Breast epithelium (tissue), 4 donors: ENCODE measurements around the gene WARS2. TPM values are rescaled to one million over a fixed set of nuclear protein-coding genes. Genes with fewer than 3 reads are reported as not detected.

Experiments
- DNase-seq, 2 donors: peaks; one replicate each; pipeline ENCODE4 v3.0.0-alpha.2; 2019; ENCODE audit warnings: low spot score in 2 of 2
- H3K27ac ChIP-seq, 2 donors: fragments of 200-600 bp; sonication (generic) in 1 of 2; one replicate each; pipeline ENCODE4 v1.5.1; 2016 to 2019; ENCODE audit warnings: mild to moderate bottlenecking in 1 of 2
- H3K27me3 ChIP-seq, 2 donors: fragments of 200-600 bp; sonication (generic) in 1 of 2; one replicate each; pipeline versions ENCODE4 v1.5.1 to v1.6.0; 2017 to 2019; ENCODE audit warnings: control low read depth in 1 of 2, mild to moderate bottlenecking in 1 of 2
- H3K36me3 ChIP-seq: fragments of 200-600 bp; one replicate; pipeline ENCODE4 v1.5.1; 2019
- H3K4me1 ChIP-seq, 2 donors: fragments of 200-600 bp; sonication (generic); one replicate each; pipeline ENCODE4 v1.5.1; 2016 to 2019; ENCODE audit warnings: control low read depth in 1 of 2
- H3K4me3 ChIP-seq, 3 donors: fragments of 200-600 bp; sonication (generic); 1 replicate in 2 of 3; 2 replicates in 1 of 3; pipeline ENCODE4 v1.5.1; 2016 to 2019; ENCODE audit warnings: mild to moderate bottlenecking in 3 of 3, moderate library complexity in 2 of 3
- H3K9me3 ChIP-seq, 2 donors: fragments of 200-600 bp; sonication (generic) in 1 of 2; one replicate each; pipeline ENCODE4 v1.5.1; 2016 to 2019; ENCODE audit warnings: control low read depth in 1 of 2
- POLR2A ChIP-seq: fragments of 450-650 bp; IDR thresholded peaks from one replicate; pipeline ENCODE4 v1.6.1; 2016; ENCODE audit warnings: antibody characterized with exemption, mild to moderate bottlenecking, moderate library complexity
- POLR2AphosphoS5 ChIP-seq, 3 donors: sonication (generic); formaldehyde crosslinking; IDR thresholded peaks; one replicate each; pipeline ENCODE4 v1.6.1; 2017; ENCODE audit warnings: antibody characterized with exemption in 3 of 3
- intact Hi-C: fragments of 100-400 bp; cut with DNase I; formaldehyde crosslinking; loops from one replicate; pipeline ENCODE4 v1.15.1; 2023; ENCODE audit warnings: low total_unique reads
- total RNA-seq, 3 donors: library from RNA; depleted of rRNA; stranded (reverse); fragments of >200 nt; gene quantifications; one replicate each; pipeline ENCODE4 v1.1.0, GENCODE V29; 2016
- TF ChIP-seq, protein P1 (sequence below), 3 donors: fragments of 450-650 bp; IDR thresholded peaks; one replicate each; pipeline ENCODE4 v1.5.1; 2016 to 2017; ENCODE audit warnings: antibody characterized with exemption in 3 of 3, mild to moderate bottlenecking in 3 of 3, moderate library complexity in 3 of 3

The WARS2 gene
- total RNA-seq, 3 donors from 2014 or later = 21.1 to 26.2 (median 23.3) TPM

DNA sequence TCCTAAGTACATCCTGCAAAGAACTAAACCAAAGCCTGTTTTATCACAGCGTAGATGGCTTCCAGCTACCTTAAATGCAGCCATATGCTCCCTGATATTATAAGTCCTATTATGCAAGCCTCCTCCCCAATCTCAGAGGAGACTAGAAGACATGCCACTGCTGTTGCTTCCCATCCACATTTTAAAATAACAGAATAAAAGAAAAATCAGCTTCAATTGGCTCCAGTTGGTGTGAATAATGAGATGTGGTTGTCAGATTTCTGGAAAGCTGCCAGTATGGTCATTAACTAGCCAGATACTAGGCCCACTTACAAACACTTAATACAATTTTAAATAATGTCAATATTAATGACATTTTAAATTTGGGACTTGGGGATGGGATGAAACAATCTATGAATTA, 25.7 kb downstream of the WARS2 start:
- Histone ChIP-seq H3K9me3 (no peaks in the 10 kb centered on the region), H3K27ac (no peak overlapping the region), H3K4me3 (no peak overlapping the region), H3K27me3 (no peaks in the 10 kb centered on the region), H3K4me1 (no peaks in the 10 kb centered on the region), H3K36me3 (no peaks in the 10 kb centered on the region)
- intact Hi-C loops = no loop called here
- no peak for DNase-seq
- no peak for TF ChIP-seq POLR2AphosphoS5 (IDR thresholded peaks at IDR 0.05)
- TF ChIP-seq, protein P1, sequence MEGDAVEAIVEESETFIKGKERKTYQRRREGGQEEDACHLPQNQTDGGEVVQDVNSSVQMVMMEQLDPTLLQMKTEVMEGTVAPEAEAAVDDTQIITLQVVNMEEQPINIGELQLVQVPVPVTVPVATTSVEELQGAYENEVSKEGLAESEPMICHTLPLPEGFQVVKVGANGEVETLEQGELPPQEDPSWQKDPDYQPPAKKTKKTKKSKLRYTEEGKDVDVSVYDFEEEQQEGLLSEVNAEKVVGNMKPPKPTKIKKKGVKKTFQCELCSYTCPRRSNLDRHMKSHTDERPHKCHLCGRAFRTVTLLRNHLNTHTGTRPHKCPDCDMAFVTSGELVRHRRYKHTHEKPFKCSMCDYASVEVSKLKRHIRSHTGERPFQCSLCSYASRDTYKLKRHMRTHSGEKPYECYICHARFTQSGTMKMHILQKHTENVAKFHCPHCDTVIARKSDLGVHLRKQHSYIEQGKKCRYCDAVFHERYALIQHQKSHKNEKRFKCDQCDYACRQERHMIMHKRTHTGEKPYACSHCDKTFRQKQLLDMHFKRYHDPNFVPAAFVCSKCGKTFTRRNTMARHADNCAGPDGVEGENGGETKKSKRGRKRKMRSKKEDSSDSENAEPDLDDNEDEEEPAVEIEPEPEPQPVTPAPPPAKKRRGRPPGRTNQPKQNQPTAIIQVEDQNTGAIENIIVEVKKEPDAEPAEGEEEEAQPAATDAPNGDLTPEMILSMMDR (IDR thresholded peaks at IDR 0.05) = no peak
- TF ChIP-seq POLR2A = no peak

DNA sequence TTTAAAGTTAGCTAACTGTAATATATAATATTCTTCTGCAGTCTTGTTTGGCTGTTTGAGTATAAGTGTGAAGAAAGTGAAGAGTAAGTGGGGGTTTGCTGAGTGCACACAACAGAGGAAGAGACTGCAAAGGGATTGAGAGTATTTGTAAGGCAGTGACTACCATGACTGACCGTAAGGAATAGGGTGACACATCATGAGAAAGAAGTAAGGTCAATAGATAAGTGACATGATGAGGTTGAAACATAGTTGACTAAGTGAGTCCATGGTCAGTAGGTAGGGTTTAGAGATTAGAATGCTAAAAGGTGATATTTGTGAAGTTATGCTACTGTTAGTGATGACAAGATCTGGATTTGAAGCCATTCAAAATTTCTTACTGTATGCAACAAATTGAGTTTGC, 27.7 kb downstream of the WARS2 start:
- TF ChIP-seq POLR2AphosphoS5 (IDR thresholded peaks at IDR 0.05) (no peak), POLR2A (no peak)
- TF ChIP-seq, protein P1 (IDR thresholded peaks at IDR 0.05) = no peak
- Histone ChIP-seq H3K4me1 (no peaks in the 10 kb centered on the region), H3K4me3 (no peak overlapping the region), H3K27me3 (no peaks in the 10 kb centered on the region), H3K36me3 (no peaks in the 10 kb centered on the region), H3K27ac (no peak overlapping the region), H3K9me3 (no peaks in the 10 kb centered on the region)
- intact Hi-C loops = no loop called here
- no peak for DNase-seq

DNA sequence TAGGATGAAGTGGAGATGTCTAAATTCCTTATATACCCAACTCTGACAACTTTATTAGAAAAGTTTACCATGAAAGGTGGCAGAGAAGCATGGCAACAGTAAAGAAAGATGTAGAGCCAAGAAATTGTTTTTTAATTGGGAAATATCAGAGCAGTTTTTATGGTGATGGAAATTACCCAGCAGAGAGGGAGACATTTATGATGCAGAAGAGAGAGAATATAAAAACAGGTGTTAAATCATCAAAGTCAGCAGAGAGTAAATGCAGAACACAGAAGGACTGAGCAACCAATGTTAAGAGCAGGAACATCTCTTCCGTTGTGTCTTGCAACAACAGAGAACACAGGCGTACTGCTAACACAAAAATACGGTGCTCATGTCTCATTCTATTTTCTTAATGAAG, 28.2 kb downstream of the WARS2 start:
- Histone ChIP-seq H3K27ac (no peak overlapping the region), H3K27me3 (no peaks in the 10 kb centered on the region), H3K36me3 (no peaks in the 10 kb centered on the region), H3K4me1 (no peaks in the 10 kb centered on the region), H3K4me3 (no peak overlapping the region), H3K9me3 (no peaks in the 10 kb centered on the region)
- DNase-seq = no peak
- intact Hi-C loops = no loop called here
- TF ChIP-seq POLR2AphosphoS5 (IDR thresholded peaks at IDR 0.05) (no peak), POLR2A (no peak)
- TF ChIP-seq, protein P1 (IDR thresholded peaks at IDR 0.05) = no peak

DNA sequence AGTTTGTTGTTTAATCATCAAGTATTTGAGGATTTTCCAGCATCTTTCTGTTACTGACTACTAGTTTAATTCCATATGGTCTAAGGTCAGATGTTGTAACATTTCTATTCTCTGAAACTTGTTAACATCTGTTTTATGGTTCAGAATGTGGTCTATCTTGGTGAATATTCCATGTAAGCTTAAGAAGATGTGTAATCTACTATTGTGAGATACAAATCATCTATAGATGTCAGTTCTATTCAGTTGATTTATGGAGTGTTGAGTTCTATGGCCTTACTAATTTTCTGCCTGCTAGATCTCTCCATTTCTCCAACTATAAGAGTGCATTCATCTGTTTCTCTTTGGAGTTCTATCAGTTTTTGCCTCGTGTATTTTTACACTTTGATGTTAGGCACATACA, 31.5 kb downstream of the WARS2 start:
- H3K27me3 ChIP-seq = no peaks in the 10 kb centered on the region
- H3K9me3 ChIP-seq = no peaks in the 10 kb centered on the region
- no peak for DNase-seq
- H3K4me3 ChIP-seq = no peak overlapping the region
- no peaks in the 10 kb centered on the region for H3K4me1 ChIP-seq
- H3K36me3 ChIP-seq = no peaks in the 10 kb centered on the region
- intact Hi-C loops = no loop called here
- H3K27ac ChIP-seq = no peak overlapping the region
- no peak for TF ChIP-seq POLR2AphosphoS5 (IDR thresholded peaks at IDR 0.05)
- TF ChIP-seq, protein P1 (IDR thresholded peaks at IDR 0.05) = no peak
- TF ChIP-seq POLR2A = no peak

DNA sequence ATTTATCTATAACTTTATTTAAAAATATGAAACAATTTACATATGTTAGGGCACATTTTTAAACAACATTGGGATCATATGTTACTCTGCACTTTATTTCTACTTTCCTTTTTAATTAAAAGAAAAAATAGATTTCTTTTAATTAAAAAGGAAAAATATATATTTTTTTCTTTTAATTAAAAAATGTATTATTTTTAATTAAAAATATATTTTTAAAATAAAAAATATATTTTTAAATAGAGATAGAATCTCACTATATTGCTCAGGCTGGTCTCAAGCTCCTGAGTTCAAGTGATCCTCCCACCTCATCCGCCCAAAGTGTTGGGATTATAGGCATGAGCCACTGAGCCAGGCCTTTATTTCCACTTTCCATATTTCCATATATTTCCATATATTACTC, 36.7 kb downstream of the WARS2 start:
- no peaks in the 10 kb centered on the region for H3K9me3 ChIP-seq
- no peak for DNase-seq
- H3K27ac ChIP-seq = no peak overlapping the region
- H3K27me3 ChIP-seq = no peaks in the 10 kb centered on the region
- intact Hi-C loops = no loop called here
- TF ChIP-seq POLR2A (no peak), POLR2AphosphoS5 (IDR thresholded peaks at IDR 0.05) (no peak)
- TF ChIP-seq, protein P1 (IDR thresholded peaks at IDR 0.05) = no peak
- no peaks in the 10 kb centered on the region for H3K36me3 ChIP-seq
- H3K4me3 ChIP-seq = no peak overlapping the region
- no peaks in the 10 kb centered on the region for H3K4me1 ChIP-seq
